NCI-H510A (cell line): ENCODE measurements around the gene ARF4.

ENCODE experiments used
- DNase-seq: peaks from one replicate; lab custom pipeline; 2025; lab: John Stamatoyannopoulos, UW

ARF4 gene

DNA sequence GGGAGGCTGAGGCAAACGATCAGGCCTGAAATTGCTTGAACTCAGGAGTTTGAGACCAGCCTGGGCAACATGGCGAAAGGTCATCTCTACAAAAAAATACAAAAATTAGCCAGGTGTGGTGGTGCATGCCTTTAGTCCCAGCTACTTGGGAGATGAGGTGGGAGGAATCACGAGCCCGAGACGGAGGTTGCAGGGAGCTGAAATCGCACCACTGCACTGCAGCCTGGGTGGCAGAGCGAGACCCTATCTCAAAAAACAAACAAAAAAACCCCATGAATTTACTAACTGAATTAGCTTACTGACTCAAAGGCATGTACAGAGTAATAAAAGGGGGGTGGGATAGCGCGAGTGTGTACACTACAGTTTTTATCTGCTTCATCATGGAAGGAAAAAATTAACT is 19.3 kb downstream of the ARF4 start:
- no peak for DNase-seq

DNA sequence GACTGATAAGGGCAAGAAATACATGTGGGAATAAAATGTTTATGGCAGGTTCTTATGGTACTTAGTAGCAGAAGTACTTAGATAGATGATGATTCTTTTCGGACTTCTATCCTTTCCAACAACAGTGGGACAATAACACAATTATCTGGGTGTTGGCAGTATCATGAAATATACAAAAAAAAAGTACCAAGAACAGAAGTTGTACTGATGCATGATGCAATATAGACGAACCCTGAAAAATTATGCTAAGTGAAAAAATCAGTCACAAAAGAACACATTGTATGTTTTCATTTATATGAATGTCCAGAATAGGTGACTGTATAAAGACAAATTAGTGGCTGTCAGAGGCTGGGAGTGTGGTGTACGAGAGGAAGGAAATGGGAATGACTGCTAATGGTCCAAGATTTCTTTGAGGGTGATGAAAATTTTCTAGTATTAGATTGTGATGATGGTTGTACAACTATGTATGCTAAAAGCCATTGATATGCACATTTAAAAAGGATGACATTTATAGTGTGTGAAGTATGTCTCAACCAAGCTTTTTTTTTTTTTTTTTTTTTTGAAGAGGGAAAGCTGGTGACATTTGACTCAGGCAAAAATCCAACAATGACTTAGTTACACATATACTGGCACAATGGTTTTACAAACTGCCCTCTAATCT is 21.0 kb downstream of the ARF4 start:
- no peak for DNase-seq

DNA sequence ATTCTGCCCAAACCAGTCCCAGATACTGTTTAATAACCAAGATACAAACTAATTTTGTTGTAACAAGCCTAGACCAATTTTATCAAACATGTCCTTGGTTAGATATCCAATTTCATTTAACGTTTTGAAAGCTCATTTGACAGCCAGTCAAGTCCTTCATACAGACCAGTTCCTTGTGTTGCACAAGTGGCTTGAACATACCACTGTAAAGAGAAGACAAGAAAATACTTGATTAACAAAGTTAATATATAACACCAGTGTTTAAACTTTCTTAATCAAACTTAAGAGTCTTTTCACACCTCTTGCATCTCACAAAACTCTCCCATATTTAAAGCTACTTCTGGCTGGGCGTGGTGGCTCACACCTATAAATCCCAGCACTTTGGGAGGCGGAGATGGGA is 25.0 kb downstream of the ARF4 start:
- DNase-seq: no peak

DNA sequence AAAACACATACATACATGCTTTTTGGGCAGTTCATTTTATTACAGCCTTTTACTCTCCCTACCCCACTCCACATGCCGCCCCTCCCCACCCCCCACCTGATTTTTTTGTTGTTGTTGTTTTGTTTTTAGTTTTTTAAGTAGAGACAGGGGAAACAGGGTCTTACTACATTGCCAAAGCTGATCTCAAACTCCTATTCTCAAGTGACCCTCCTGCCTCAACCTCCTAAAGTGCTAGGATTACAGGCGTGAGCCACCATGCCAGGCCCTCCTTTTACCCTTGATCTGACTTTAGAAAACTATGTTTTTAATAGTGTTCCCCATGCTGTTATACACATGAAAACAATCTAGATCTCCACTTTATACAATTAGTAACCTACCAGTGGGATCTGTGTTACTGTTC is 26.3 kb downstream of the ARF4 start:
- DNase-seq: no peak

DNA sequence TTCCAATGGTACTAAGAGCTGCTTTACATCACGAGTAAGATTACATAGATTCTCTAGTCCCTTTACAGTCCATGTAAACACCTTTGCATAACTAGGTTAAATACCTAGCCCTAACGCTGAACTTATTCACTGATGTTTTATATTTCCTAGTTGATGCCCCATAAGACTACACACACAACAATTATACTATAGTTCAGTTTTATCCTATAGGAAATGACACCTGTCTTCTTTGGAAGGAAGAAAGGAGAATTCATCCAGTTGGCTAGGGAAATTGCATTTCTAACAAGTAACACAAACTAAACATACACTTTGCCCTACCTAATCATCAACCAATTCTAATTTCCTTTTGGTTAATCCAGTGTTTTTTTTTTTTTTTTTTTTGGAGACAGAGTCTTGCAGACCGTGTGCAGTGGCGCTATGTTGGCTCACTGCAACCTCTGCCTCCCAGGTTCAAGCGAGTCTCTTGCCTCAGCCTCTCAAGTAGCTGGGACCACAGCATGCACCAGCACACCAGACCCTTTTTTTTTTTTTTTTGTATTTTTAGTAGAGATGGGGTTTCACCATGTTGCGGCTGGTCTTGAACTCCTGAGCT is 27.2 kb downstream of the ARF4 start:
- DNase-seq: no peak

DNA sequence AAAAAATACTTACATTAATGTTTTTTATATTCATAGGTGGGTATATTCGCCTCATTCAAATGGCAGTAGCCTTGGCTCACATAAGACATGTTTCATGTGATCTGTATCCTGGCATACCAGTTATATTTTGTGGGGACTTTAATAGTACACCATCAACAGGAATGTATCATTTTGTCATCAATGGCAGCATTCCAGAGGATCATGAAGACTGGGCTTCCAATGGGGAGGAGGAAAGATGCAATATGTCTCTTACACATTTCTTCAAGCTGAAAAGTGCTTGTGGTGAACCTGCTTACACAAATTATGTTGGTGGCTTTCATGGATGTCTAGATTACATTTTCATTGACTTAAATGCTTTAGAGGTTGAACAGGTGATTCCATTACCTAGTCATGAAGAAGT is 37.6 kb downstream of the ARF4 start:
- DNase-seq: no peak

DNA sequence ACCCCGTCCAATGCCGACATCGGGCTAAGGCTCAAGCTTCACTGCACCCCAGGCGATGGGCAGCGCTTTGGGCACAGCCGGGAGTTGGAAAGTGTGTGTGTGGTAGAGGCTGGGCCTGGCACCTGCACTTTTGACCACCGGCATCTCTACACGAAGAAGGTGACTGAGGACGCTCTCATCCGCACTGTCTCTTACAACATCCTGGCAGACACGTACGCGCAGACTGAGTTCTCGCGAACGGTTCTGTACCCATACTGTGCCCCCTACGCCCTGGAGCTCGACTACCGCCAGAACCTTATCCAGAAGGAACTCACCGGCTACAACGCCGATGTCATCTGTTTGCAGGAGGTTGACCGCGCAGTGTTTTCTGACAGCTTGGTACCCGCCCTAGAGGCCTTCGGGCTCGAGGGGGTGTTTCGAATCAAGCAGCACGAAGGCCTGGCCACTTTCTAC is 40.0 kb downstream of the ARF4 start:
- no peak for DNase-seq

DNA sequence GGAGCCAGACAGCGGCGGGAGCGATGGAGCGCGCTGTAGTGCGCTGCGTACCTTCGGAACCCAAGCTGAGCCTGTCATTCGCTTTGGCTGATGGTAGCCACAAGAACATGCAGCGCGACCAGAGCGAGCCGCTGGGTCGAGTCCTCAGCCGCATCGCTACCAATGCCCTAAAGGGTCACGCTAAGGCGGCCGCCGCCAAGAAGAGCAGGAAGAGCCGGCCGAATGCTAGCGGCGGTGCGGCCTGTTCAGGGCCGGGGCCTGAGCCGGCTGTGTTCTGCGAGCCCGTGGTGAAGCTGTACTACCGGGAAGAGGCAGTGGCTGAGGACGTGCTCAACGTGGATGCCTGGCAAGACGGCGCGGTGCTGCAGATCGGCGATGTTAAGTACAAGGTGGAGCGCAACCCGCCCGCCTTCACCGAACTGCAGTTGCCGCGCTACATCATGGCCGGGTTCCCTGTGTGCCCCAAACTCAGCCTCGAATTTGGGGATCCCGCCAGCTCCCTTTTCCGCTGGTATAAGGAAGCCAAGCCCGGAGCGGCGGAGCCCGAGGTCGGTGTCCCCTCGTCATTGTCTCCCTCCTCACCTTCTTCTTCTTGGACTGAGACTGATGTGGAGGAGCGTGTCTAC is 40.6 kb downstream of the ARF4 start:
- DNase-seq: no peak

DNA sequence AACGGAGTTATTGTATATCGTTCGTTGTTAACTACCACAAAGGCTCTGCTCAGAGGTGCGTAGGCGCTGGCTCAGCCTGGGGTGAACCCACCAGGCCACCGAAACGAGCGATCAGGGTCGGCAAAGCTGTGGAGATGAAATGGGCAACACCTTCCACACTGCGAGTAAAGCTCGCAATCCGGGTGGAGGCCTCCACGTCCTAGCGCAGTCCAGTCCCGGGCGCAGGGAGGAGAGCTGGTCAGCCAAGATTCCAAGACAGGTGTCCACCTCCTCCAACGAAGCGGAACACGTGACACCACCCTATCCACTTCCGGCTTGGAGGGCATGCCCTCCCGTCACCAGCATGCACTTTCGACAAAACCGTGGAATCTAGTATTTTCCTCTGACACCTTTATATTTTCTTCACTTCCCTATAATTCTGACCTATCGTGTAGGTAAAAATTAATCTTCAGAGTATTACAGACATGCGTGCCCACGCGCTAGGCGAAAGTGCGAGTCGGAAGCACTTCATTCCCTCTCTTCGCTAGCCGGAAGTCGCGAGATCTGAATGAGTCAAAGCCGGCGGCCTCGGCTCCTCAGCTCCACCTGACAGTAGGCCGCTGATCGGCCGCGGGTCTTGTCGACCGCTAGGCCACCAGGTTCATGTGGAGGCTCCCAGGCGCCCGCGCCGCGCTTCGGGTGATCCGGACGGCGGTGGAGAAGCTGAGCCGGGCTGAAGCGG is 41.2 kb downstream of the ARF4 start, which contains the start of gene PDE12:
Gene PDE12 (plus strand): TSS at position 537 of the 721 bp plus-strand sequence. CDS start 106 bp downstream, at position 643.
- DNase-seq: peak; percentile 71

DNA sequence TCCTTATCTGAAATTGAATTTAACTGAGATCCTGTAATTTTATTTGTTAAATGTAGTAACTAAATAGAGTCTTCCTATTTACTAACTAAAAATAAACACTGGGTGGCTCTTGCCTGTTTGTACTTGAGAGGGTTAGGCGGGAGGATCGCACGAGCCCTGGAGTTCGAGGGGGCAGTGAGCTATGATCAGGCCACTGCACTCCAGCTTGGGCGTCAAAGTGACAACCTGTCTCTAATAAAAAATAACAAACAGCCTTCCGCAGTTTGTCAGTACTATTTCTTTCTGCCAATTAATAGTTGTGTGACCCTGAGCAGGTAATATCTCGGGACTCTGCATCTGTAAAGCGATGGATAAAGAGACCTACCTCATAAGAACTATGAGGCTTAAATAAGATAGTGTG is 41.8 kb downstream of the ARF4 start:
- no peak for DNase-seq

DNA sequence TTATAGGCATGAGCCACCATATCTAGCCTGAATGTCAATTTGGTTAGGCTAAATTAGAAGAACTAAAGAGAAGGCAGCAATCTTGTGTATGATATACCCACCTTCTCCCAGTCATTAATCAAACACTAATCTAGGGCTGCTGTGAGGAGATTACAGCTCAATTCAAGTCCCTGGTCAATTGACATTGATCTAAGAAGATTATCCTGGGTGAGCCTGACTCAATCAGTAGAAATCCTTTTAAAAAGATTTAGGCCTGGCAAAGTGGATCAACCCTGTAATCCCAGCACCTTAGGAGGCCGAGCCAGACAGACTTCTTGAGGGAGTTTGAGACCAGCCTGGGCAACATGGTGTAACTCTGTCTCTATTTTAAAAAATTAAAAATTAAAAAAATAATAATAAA is 50.5 kb downstream of the ARF4 start:
- no peak for DNase-seq

DNA sequence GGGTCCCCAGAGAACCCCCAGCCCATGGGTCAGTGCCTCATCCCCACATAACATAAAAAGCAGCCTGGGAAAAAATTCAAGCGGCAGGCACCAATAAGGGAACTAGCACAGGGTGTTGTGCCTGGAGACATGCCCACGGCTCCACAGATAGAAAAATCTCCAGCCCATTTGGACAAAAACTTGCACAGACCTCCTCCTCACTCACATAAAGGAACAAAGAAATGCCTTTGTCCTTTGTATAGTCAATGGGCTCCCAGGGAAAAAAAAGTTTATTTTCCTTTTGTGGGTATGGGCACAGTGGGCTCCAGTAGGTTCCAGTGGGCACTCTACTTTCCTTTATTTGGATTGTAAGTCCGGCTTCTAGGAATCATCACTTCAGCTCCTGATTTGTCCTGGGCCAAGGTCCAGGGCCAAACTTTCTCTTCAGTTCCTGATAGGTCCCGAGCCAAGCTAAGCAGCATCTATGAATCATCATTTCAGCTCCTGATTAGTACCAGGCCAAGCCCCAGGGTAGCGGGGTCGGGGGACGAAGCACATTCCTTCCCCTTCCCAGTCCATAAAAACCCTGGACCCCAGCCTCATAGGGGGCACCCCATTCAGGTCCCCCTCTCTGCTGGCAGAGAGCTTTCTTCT is 51.4 kb downstream of the ARF4 start:
- no peak for DNase-seq

- peak; percentile 45 for DNase-seq
These were observed 52.7 kb downstream of the ARF4 start, which contains the start of gene DNAH12 for GRCh38 chr3:57544181-57545125. Gene DNAH12, minus strand, starts transcription at chr3:57544344. Its CDS starts 1,474 bp downstream, at chr3:57542870.

DNA sequence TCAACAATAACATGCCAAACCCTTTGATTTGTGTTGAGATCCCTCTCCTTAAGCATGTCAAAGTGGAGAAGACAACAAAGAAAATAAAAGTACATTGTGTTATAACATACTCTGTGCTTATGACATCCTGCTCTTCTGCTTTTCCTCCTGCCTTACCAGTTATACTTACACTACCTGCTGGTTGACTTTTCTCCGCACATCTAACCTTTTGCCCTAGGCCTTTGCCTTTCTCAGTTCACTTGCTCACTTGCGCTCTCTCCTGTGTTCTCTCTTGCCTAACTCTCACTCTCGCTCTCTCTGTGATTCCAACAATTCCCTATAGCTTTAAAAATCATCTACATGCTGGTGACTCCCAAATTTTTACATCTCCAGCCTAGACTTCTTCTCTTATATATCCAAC is 58.7 kb downstream of the ARF4 start:
- no peak for DNase-seq

GRCh38 chr3:57530071-57530608 is 67.0 kb downstream of the ARF4 start:
- no peak for DNase-seq
